HG03108 (cell line): ENCODE measurements around the gene PDCL3.
A peak's percentile ranks its signal among the peaks of the same experiment; 100 is the strongest.

ENCODE experiments used
- ATAC-seq: cut with Tn5 transposase; IDR thresholded peaks from one replicate; pipeline ENCODE4 v1.9.1; 2021; ENCODE audit warnings: moderate library complexity; ENCODE audit not compliant: unreplicated experiment

Gene PDCL3

DNA sequence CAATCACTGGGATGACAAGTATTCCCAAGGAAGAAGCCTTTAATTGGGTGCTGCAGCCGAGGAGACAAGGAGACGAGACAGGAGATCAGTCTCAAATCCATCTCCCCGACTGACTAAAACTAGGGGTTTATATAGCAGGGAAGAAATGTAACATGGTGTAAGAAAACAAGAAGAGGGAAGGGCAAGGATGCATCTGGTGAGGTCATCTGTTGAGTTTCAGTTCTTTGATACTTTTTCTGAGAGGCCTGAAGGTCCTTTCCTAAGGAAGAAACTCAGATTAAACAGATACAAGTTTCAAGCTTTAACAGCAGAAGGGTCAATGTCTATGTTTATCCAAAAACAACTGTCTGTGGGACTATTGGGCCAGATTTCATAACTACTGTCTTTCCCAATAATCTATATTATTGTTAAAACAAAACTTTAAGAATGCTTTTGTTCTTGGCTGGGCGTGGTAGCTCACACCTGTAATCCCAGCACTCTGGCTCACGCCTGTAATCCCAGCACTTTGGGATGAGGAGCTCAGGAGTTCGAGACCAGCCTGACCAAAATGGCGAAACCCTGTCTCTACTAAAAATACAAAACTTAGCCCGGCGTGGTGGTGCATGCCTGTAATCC lies 2.5 kb upstream of the PDCL3 start:
- ATAC-seq: no peak

DNA sequence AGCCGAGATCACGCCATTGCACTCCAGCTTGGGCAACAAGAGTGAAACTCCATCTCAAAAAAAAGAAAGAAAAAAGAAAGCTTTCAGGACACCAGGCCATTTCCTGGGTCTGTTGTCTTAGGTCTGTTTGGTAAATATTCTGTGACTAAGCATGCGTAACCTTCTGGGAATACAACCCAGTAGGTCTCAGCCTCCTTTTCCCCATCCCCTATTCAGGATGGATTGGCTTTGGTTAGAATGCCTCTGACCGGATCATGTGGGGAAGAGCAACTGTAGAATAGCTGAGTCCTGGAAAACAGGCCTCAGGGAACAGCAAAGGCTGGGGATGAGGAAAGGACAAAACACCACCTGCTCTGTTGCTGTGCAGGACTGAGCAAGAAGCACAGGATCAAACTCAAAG lies 1.6 kb upstream of the PDCL3 start:
- no peak for ATAC-seq

DNA sequence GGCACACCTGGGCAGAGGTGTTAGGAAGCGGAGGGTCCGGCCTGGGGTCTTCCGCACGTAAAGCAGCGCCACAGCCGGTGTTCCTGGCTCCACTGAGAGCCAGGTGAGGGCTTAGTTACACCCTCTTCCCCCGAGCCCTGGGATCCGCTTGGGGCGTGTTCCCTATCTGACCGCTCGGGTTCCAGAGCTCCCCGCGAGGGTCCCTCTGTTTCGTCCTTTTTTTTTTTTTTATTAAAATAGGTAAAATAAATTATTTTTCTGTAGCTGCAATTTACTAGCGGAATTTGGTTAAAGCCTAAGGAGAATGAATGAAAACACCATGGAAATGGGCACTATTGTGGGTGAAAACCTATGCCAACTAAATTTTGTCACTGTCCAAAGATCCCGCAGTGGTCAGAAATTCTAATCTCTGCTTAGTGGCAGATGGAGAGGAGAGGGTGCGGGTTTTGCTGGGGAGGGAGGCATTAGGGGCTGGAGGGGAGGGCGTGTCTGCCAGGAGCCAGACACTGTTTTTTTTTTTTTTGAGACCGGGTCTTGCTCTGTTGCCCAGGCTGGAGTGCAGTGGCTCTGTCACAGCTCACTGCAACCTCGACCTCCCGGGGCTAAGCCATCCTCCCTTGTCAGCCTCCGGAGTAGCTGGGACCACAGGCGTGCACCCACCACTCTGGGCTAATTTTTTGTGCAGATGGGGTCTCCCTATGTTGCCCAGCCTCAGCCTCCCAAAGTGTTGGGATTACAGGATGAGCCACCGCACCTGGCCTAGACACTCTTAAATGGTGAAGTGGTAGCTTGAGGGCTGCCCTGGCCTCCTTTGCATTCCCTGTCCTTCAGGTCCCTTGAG lies 834 bp downstream of the PDCL3 start:
- no peak for ATAC-seq

DNA sequence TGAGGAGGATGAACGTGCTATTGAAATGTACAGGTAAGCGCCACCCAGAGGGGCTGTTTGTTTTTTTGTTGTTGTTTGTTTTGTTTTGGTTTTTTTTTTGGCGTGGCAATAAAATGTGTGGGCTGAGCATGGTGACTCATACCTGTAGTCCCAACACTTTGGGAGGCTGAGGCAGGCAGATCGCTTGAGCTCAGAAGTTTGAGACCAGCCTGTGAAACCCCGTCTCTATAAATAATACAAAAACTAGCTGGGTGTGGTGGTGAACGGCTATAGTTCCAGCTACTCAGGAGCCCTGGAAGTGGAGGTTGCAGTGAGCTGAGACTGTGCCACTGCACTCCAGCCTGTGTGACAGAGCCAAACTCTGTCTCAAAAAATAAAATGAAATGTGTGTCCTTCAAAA lies 6.2 kb downstream of the PDCL3 start:
- no peak for ATAC-seq

DNA sequence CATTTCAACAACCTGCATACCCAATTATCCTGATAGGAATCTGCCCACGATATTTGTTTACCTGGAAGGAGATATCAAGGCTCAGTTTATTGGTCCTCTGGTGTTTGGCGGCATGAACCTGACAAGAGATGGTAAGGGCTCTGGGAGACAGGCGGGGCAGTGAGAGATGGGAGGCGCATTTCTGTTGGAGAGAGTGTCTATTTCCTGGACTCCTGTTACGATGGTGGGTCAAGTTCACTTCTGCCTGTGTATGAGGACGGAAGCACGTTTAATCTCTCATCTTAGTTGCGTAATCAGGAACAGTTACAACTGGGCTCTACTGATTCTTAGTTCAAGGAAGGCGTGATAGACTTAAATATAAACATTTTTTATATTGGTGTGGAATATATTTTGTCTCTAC lies 8.9 kb downstream of the PDCL3 start:
- no peak for ATAC-seq

DNA sequence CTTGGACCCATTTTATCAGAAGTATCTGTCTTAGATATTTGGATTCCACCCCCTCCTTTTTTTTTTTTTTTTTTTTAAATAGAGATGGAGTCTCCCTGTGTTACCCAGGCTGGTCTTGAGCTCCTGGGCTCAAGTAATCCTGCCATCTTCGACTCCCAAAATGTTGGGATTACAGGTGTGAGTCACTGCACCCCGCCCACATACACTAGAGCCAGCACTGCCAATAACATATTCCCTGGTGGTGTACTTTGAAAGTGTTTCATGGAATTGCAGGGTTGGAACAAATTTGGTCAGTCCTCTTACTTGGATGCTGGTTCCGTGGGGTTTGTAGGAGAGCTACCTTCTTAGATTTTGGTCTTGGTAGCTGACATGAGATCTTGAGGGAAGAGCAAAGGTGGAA lies 15.0 kb downstream of the PDCL3 start:
- no peak for ATAC-seq

DNA sequence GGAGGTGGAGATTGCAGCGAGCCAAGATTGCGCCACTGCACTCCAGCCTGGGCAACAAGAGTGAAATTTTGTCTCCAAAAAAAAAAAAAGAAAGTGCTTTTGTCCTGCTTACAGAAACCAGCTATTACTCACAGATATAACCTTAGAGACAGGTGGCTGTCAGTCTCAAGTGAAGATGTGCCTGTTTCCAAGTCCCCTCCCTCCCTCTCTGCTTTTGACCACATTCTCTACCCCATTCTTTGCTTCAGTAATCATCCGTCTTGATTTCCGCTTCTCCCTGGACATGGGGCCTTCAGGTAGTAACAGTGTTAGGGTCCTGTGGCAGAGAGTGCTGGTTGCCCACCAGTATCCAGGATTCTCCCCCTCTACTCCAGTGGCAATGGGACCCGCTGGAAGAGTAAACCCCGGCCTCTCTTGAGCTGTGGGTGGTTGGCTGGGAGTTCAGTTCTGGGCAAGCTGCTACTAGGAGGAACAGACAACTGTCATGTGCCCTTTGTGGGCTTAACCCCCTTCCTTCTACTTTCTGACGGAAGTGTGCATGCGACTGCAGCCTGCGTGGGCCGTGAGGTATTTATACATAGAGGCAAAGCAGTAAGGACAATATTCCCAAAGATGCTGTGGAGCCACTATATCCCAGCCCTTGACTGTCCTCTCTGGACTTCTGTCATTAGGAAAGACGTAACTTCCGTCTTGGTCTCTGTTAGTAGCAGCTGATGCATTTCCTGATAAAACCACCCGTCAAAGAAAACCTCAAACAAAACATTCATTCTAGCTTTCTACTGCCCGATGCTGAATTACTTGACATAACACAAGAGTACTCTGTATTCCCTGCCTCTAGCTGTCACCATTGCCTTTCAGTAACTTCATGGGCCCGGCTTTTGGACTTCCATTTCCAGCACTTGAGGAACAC lies 17.8 kb downstream of the PDCL3 start:
- ATAC-seq: peak; percentile 74

DNA sequence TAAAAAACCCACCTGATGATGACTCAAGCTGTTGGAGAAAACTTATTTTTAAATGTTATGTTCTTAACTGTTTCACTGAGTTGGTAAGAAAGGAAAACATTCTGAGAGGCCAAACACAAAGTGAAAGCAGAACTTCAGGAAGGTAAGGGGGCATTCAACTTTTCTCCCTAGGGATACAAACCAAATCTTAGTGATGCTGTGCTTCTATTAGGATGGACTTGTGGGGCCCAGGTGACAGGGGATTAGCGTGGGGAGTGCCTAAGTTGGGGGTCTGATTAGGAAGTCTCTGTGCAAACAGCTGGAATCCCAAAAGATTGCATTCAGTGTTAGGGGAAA lies 18.5 kb downstream of the PDCL3 start:
- ATAC-seq: no peak

DNA sequence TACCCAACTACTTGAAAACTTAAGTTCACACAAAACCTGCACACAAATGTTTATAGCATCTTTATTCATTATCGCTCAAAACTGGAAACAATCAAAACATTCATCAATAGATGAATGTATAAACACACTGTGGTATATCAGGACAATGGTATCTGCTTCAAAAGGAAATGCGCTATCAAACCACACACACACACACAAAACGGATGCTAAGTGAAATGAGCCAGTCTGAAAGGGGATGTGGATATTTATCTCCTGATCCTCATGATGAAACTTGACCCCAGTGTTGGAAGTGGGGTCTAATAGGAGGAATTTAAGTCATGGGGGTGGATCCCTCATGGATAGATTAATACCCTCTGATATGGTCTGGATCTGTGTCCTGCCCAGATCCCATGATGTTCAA lies 22.0 kb downstream of the PDCL3 start:
- ATAC-seq: no peak

DNA sequence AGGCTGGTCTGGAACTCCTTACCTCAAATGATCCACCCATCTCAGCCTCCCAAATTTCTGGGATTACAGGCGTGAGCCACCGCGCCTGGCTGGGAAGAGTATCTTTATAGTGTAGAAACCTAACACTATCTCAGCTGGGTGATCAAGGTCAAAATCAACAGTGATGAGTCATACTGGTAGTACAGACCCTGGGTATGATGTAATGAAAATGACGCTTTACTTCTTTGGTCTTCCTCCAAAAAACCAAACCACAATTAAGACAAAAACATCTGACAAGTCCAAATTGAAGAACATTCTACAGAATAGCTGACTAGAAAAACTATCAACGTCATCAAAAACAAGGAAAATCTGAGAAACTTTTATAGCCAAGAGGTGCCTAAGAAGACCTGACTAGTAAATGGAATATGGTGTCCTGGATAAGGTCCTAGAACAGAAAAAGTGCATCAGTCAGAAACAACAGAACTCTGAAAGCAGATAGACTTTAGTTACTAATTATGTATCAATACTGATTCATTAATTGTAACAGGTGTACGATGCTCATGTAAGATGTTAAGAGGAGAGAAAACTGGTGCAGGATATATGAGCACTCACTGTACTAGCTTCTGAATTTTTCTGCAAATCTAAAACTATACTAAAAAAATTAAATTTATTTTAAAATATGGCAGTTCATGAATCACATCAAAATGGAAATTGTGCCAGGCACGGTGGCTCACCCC lies 25.4 kb downstream of the PDCL3 start:
- no peak for ATAC-seq

DNA sequence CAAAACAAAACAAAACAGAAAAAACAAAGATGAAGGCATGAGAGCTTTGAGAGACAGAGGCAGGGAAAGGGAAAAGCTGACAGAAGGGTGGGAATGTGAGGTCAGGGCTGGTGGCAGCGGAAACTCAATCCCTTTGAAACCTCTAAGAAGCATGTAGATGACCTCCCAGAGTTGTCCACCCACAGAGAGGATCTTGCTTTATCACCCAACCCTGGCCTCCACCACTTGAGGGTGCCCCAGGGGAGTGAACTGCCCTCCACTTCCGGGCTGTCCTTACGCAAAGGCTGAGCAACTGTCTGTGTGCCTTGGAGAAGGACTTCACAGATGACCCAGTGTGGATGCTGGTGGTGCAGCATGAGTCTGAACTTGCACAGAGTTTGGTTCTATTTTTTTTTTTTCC lies 26.7 kb downstream of the PDCL3 start:
- ATAC-seq: no peak

DNA sequence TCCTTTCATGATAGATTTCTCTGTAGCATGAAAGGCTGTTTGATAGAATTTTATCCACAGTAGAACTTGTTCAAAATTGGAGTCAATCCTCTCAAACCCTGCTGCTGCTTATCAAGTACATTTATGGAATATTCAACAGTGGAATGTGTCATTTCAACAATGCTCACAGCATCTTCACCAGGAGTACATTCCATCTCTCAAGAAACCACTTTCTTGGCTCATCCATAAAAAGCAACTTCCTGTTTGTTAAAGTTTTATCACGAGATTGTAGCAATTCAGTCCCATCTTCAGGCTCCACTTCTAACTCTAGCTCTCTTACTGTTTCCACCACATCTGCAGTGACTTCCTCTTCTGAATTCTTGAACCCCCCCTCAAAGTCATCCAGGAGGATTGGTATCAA lies 29.4 kb downstream of the PDCL3 start:
- ATAC-seq: no peak

DNA sequence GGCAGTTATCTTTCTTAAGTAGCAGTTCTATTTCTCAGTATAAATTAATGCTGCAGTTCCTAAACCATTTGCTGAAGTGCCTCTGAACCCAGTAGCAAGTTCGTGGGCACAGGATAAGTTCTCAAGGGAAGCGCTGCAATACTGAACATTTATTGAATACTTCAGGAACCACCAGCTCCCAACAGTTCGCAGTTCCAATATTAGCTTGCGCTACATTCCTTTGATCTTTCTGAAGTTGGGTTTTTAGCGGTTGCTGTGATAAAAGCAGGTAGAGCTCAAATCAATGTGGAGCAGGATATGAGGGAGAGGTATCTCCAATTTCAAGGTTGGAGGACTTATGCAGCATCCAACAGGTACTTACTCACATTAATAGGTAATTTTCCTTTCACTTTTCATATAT lies 33.7 kb downstream of the PDCL3 start:
- no peak for ATAC-seq

DNA sequence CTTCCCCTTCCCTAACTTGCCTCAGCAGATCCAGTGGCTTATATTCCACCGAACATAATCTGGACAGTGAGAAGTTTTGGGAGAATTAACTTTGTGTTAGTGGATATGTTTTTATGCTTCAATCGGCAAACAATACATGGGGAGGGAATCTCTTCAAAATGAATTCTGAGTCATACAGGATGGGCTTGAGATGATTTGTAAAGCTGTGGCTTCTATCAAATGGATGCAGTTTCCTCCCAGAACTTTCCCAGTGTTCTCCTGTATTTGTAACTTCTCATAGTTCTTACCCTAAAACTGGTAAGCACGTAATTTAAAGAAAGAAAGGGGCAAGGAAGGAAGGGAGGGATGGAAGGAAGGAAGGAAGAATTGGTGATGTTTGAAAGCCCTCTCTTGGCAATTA lies 36.8 kb downstream of the PDCL3 start:
- no peak for ATAC-seq

DNA sequence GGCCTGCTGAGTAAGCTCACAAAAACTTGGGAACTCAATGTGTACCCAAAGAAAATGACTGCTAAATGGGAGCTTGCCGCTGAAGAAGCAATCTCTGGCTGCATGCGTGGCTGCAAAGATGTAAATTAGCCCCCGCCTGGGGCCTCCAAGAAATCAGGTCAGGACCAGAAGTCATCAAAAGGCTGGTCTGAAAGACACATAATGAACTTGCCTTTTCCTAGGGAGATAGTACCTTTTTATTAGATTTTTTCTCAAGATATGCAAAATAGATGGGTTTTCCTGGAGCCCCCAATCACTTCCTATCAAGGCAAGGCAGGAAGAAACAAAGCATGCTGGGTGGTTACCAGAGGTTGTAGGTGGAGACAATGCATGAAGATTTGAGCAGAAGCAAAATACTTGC lies 38.9 kb downstream of the PDCL3 start:
- ATAC-seq: no peak

DNA sequence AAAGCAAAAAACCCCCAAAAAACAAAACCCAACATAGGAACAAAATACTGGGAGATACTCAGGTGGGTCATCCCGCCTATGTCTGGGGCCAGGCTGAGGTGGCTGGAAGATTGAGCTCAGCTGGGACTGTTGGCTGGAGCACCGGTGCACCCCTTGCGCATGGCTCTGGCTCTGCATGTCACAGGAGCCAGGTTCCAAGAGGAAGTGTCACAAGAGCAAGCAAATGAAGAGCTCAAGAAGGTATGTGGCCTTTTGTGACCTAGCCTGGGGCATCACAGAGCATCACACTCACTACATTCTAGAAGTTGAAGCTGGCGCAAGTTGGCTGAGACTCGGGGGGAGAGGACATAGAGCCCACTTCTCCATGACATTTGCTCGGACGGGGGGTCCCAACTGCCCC lies 40.6 kb downstream of the PDCL3 start:
- no peak for ATAC-seq

DNA sequence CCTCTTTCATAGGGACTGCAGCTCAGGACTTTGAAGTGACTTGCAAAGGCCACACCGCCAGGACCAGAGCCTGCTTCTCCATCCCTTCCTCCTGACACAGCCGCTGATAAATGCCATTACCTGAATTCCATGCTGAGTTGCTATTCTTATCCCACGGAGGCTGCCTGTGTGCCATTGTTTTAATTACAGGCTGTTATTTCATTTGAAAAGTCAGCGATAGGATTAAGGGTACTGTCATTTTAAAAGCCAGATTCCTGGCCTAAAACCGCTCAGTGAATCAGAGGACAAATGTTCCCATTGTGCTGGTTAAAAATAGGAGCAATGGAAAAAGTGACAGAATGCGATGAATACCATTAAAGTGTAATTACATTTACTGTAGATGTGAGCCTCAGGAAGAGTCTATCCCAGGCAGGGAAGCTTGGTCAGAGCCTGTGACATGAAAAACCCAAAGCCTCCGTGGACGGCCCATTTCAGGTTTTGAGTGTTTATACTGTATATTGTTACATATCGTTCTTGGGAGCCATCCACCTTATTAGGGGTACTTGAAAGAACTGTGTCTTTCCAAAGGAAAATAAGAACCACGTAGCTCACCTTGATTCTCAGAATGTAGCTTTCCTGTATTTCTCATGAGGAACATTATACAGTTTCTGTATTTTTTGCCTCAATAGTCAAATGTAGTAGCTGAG lies 41.3 kb downstream of the PDCL3 start:
- no peak for ATAC-seq

DNA sequence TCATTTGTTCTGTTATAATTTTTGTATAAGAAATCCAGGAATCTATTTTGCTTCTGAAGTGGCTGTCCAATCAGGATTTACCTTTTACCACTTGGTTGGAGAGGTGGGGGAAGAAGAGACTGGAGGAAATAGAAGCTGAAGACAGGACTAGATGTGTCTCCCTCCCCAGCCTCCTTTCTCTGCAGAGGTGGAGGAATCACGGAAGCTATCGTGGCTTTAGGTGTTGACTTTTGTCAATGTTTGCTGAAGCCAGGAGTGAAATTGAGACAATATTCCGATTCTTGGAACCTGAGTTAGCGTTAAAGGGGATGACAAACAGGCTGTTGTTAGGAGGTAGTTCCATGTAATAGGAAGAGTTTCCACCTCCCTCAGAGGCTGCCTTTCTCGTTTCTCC lies 43.5 kb downstream of the PDCL3 start:
- no peak for ATAC-seq

DNA sequence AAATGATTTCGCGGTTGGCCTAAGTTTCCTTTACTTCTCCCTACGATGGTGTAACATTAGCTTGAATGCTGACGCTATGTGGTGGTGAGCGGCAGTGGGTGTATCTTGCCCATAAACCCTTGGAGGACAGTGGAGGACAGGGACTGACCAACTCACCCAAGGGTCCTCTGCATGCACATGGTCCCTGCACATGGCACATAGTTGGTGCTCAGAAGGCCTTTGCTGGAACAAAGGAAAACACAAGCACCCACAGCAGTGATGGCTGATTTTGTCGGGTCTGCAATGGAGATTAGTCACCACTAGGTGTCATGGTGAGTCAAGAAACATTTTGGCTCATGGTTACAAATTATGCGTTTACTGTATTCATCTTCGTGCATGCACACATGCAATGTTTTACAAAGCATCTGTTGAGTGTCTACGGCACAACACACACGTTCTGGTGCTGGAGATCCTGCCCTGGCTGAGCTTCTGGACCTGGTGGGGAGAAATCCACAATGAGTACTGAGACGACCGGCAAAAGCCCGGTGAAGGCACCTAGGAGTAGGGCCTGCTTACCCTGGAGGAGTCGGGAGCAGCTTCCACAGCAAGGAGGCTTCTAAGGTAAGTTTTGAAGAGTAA lies 44.0 kb downstream of the PDCL3 start:
- ATAC-seq: no peak

DNA sequence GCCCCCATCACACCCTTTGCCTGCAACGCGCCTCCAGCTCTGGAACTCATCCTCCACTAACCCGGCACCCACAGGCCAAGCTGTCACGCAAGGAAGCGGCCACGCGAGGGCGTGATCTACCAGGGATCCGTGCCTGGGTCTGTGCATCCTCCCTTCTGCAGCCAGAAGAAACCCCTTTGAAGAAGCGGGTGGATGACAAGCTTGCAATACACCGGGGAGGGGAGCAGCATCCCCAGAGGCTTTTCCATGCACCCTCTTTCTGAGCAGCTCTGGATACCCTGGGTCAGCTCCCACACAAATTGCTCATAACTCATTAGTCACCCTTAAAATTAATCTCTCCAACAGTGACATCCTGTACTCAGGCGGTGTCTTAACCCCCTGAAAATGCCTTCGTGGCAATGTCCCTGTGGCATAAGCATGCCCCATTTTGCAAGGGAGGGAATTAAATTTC lies 47.6 kb downstream of the PDCL3 start:
- no peak for ATAC-seq
